Esophagus muscularis mucosa (tissue), 4 donors: ENCODE data around the gene OLFM4.

ENCODE experiments used
- CTCF ChIP-seq, 3 experiments: fragments of 200-600 bp in 2 of 3; fragments of 450-650 bp in 1 of 3; sonication (generic) in 2 of 3; IDR thresholded peaks; one replicate each; pipeline ENCODE4 v1.5.1; 2017 to 2019; ENCODE audit warnings: antibody characterized with exemption in 3 of 3, mild to moderate bottlenecking in 2 of 3, moderate library complexity in 1 of 3
- EP300 ChIP-seq: sonication (generic); formaldehyde crosslinking; IDR thresholded peaks from one replicate; pipeline ENCODE4 v1.6.1; 2017; ENCODE audit warnings: antibody characterized with exemption
- POLR2A ChIP-seq: fragments of 450-650 bp; IDR thresholded peaks from one replicate; pipeline ENCODE4 v1.6.1; 2017; ENCODE audit warnings: antibody characterized with exemption, moderate library complexity, mild to moderate bottlenecking, low read depth
- POLR2AphosphoS5 ChIP-seq, 2 donors: sonication (generic); formaldehyde crosslinking; IDR thresholded peaks; one replicate each; pipeline ENCODE4 v1.6.1; 2017; ENCODE audit warnings: antibody characterized with exemption in 2 of 2

- no peak for TF ChIP-seq CTCF (IDR thresholded peaks at IDR 0.05)
- no peak for TF ChIP-seq POLR2A
- no peak for TF ChIP-seq POLR2AphosphoS5 (IDR thresholded peaks at IDR 0.05)
- no peak for TF ChIP-seq EP300
Measured at GRCh38 chr13:53043398-53043797, 14.8 kb downstream of the OLFM4 start.
